ENCODE measurements around the gene CDH6. TPM values are rescaled to one million over a fixed set of nuclear protein-coding genes. Genes with fewer than 3 reads are reported as not detected.
A peak's percentile ranks its signal among the peaks of the same experiment; 100 is the strongest.

Gene CDH6
- total and polyA plus RNA-seq, 2 of the 13 experiments (the other 11 are each of a cell fraction or from before 2014, with no cell fraction given): not detected

- ChIA-PET POLR2A (no interaction called here), CTCF (ENCODE audit: low intra/inter-chr PET ratio, low total read pairs) (no interaction called here)
- FAIRE-seq: no peak
- intact Hi-C loops (cut with micrococcal nuclease; ENCODE audit: unreplicated experiment) (no loop called here), in situ Hi-C loops (cut with HindIII; ENCODE audit: extremely low pct_ligation_motif_present, low pct_unique_long_range_greater_than_20kb) (loop anchor here (25.0 kb wide), 1 partner anchor 1198 kb away; no protein-coding TSS in a partner anchor)
- no peaks in the 10 kb centered on the region for H3K9me3 ChIP-seq (ENCODE audit: low read length)
- BruUV-seq (replicated peaks): no TSS peak
- no peak overlapping the region for H3K9ac ChIP-seq (ENCODE audit: insufficient read depth, low read depth, low read length)
- H3K4me1 ChIP-seq (ENCODE audit: insufficient read depth, low read length): no peaks in the 10 kb centered on the region
- H3K27me3 ChIP-seq (ENCODE audit: control insufficient read depth in 1 of 2, insufficient read depth in 2 of 2, low read length in 2 of 2): no peaks in the 10 kb centered on the region
- 0% methylated on average over 3 of the region's 3 CpGs for WGBS (ENCODE audit: low lambda C conversion rate)
- no peak overlapping the region for H3K4me3 ChIP-seq (replicated peaks in 1 of 3; ENCODE audit: insufficient read depth in 1 of 3, low read depth in 2 of 3, low read length in 3 of 3)
- no peaks in the 10 kb centered on the region for H3K79me2 ChIP-seq (ENCODE audit: insufficient read depth, low read length)
- H4K20me1 ChIP-seq (ENCODE audit: insufficient read depth, low read length): no peaks in the 10 kb centered on the region
- H3K36me3 ChIP-seq (replicated peaks in 1 of 2; ENCODE audit: control insufficient read depth in 1 of 2, insufficient read depth in 2 of 2, low read length in 2 of 2): no peaks in the 10 kb centered on the region
- no peak overlapping the region for H3K4me2 ChIP-seq (ENCODE audit: low read depth, low read length)
- no peak for TF ChIP-seq ZNF639 (CRISPR knock-in tag; conservative IDR thresholded peaks at IDR 0.05)
- no peak for TF ChIP-seq RFX5 (IDR thresholded peaks at IDR 0.05; ENCODE audit: low read depth, low read length)
- TF ChIP-seq ZNF33B (CRISPR knock-in tag; IDR thresholded peaks at IDR 0.05): no peak
- no peak for TF ChIP-seq NPAS2 (CRISPR knock-in tag; IDR thresholded peaks at IDR 0.05; ENCODE audit: borderline replicate concordance)
- TF ChIP-seq ZNF709 (CRISPR knock-in tag; IDR thresholded peaks at IDR 0.05): no peak
- ATAC-seq: no peak
- no peak for DNase-seq (ENCODE audit: low spot score)
- H3K27ac ChIP-seq (ENCODE audit: extremely low read length, insufficient read depth, low read length): no peak overlapping the region
- no peak overlapping the region for H2AFZ ChIP-seq (ENCODE audit: low read length)
These were observed 41.9 kb downstream of the CDH6 start for GRCh38 chr5:31235381-31235780.

- intact Hi-C loops (cut with micrococcal nuclease; ENCODE audit: unreplicated experiment) (no loop called here), in situ Hi-C loops (cut with HindIII; ENCODE audit: extremely low pct_ligation_motif_present, low pct_unique_long_range_greater_than_20kb) (loop anchor here (25.0 kb wide), 1 partner anchor 1199 kb away; no protein-coding TSS in a partner anchor)
- 6% methylated on average over 6 of the region's 6 CpGs for WGBS (ENCODE audit: low lambda C conversion rate)
- H3K36me3 ChIP-seq (replicated peaks in 1 of 2; ENCODE audit: control insufficient read depth in 1 of 2, insufficient read depth in 2 of 2, low read length in 2 of 2): no peaks in the 10 kb centered on the region
- no peaks in the 10 kb centered on the region for H4K20me1 ChIP-seq (ENCODE audit: insufficient read depth, low read length)
- no peaks in the 10 kb centered on the region for H3K27me3 ChIP-seq (ENCODE audit: control insufficient read depth in 1 of 2, insufficient read depth in 2 of 2, low read length in 2 of 2)
- DNase-seq (ENCODE audit: low spot score) (no peak), FAIRE-seq (no peak), ATAC-seq (no peak)
- BruUV-seq (replicated peaks): no TSS peak
- no peak overlapping the region for H3K4me2 ChIP-seq (ENCODE audit: low read depth, low read length)
- no peaks in the 10 kb centered on the region for H3K9me3 ChIP-seq (ENCODE audit: low read length)
- H3K27ac ChIP-seq (ENCODE audit: extremely low read length, insufficient read depth, low read length): no peak overlapping the region
- no peak overlapping the region for H2AFZ ChIP-seq (ENCODE audit: low read length)
- TF ChIP-seq MNT (IDR thresholded peaks at IDR 0.05): peak; percentile 91
- no peak for TF ChIP-seq ZNF121 (CRISPR knock-in tag; IDR thresholded peaks at IDR 0.05)
- no peak for TF ChIP-seq ZFP1 (CRISPR knock-in tag; IDR thresholded peaks at IDR 0.05)
- POLR2A ChIA-PET: no interaction called here
- H3K4me1 ChIP-seq (ENCODE audit: insufficient read depth, low read length): no peaks in the 10 kb centered on the region
- H3K79me2 ChIP-seq (ENCODE audit: insufficient read depth, low read length): no peaks in the 10 kb centered on the region
- H3K4me3 ChIP-seq (replicated peaks in 1 of 3; ENCODE audit: insufficient read depth in 1 of 3, low read depth in 2 of 3, low read length in 3 of 3): no peak overlapping the region
- H3K9ac ChIP-seq (ENCODE audit: insufficient read depth, low read depth, low read length): no peak overlapping the region
- CTCF ChIA-PET (ENCODE audit: low intra/inter-chr PET ratio, low total read pairs): no interaction called here
These were observed 42.9 kb downstream of the CDH6 start for GRCh38 chr5:31236339-31236738.
